ENCODE data around the gene ENOX1.
A peak's percentile ranks its signal among the peaks of the same experiment; 100 is the strongest.

Gene ENOX1

GRCh38 chr13:43374621-43375020 lies 412.2 kb downstream of the ENOX1 start:
- H3K36me3 ChIP-seq (ENCODE audit: control insufficient read depth, insufficient read depth, low read length) = no peaks in the 10 kb centered on the region
- H3K4me1 ChIP-seq (ENCODE audit: control insufficient read depth, insufficient read depth, low read length, poor library complexity, severe bottlenecking) = no peaks in the 10 kb centered on the region
- H3K4me3 ChIP-seq (ENCODE audit: extremely low read depth, insufficient read depth, low read length, poor library complexity, severe bottlenecking) = no peak overlapping the region
- no CpG with 5 or more reads among the region's 1 CpG for WGBS, 2 experiments (ENCODE audit: insufficient coverage in 2 of 2)
- H3K9me3 ChIP-seq (ENCODE audit: control insufficient read depth, low read length) = no peaks in the 10 kb centered on the region
- no peak overlapping the region for H3K27ac ChIP-seq (ENCODE audit: low read depth, low read length, severe bottlenecking)

GRCh38 chr13:43373400-43373799 lies 413.4 kb downstream of the ENOX1 start:
- Histone ChIP-seq H3K27ac (ENCODE audit: low read depth, low read length, severe bottlenecking) (no peak overlapping the region), H3K36me3 (ENCODE audit: control insufficient read depth, insufficient read depth, low read length) (no peaks in the 10 kb centered on the region), H3K4me3 (ENCODE audit: extremely low read depth, insufficient read depth, low read length, poor library complexity, severe bottlenecking) (no peak overlapping the region), H3K9me3 (ENCODE audit: control insufficient read depth, low read length) (no peaks in the 10 kb centered on the region), H3K4me1 (ENCODE audit: control insufficient read depth, insufficient read depth, low read length, poor library complexity, severe bottlenecking) (peaks cover under 1% of the 10 kb centered on the region)
- WGBS, 2 experiments (ENCODE audit: insufficient coverage in 2 of 2) = 100% methylated on average over 1 to 3 of the region's 4 CpGs

- Histone ChIP-seq H3K36me3 (ENCODE audit: control insufficient read depth, insufficient read depth, low read length) (no peaks in the 10 kb centered on the region), H3K4me3 (ENCODE audit: extremely low read depth, insufficient read depth, low read length, poor library complexity, severe bottlenecking) (no peak overlapping the region), H3K9me3 (ENCODE audit: control insufficient read depth, low read length) (no peaks in the 10 kb centered on the region), H3K4me1 (ENCODE audit: control insufficient read depth, insufficient read depth, low read length, poor library complexity, severe bottlenecking) (peaks cover 3% of the 10 kb centered on the region), H3K27ac (ENCODE audit: low read depth, low read length, severe bottlenecking) (no peak overlapping the region)
- WGBS, 2 experiments (ENCODE audit: insufficient coverage in 2 of 2) = 90 to 96% methylated on average over 3 of the region's 6 CpGs
These were observed 415.9 kb downstream of the ENOX1 start for GRCh38 chr13:43370842-43371241.

GRCh38 chr13:43369319-43369718 lies 417.5 kb downstream of the ENOX1 start:
- Histone ChIP-seq H3K4me3 (ENCODE audit: extremely low read depth, insufficient read depth, low read length, poor library complexity, severe bottlenecking) (no peak overlapping the region), H3K36me3 (ENCODE audit: control insufficient read depth, insufficient read depth, low read length) (no peaks in the 10 kb centered on the region), H3K4me1 (ENCODE audit: control insufficient read depth, insufficient read depth, low read length, poor library complexity, severe bottlenecking) (peaks cover 3% of the 10 kb centered on the region), H3K27ac (ENCODE audit: low read depth, low read length, severe bottlenecking) (no peak overlapping the region), H3K9me3 (ENCODE audit: control insufficient read depth, low read length) (no peaks in the 10 kb centered on the region)
- 73 to 96% methylated on average over 2 to 4 of the region's 4 CpGs for WGBS, 2 experiments (ENCODE audit: insufficient coverage in 2 of 2)

- Histone ChIP-seq H3K9me3 (ENCODE audit: control insufficient read depth, low read length) (no peaks in the 10 kb centered on the region), H3K4me1 (ENCODE audit: control insufficient read depth, insufficient read depth, low read length, poor library complexity, severe bottlenecking) (peaks cover 12% of the 10 kb centered on the region), H3K36me3 (ENCODE audit: control insufficient read depth, insufficient read depth, low read length) (no peaks in the 10 kb centered on the region), H3K4me3 (ENCODE audit: extremely low read depth, insufficient read depth, low read length, poor library complexity, severe bottlenecking) (no peak overlapping the region), H3K27ac (ENCODE audit: low read depth, low read length, severe bottlenecking) (peak overlapping the region; percentile 19)
- 60 to 80% methylated on average over 1 of the region's 3 CpGs for WGBS, 2 experiments (ENCODE audit: insufficient coverage in 2 of 2)
These were observed 418.8 kb downstream of the ENOX1 start for GRCh38 chr13:43368003-43368402.

- WGBS, 2 experiments (ENCODE audit: insufficient coverage in 2 of 2) = 20 to 70% methylated on average over 1 to 3 of the region's 3 CpGs
- H3K27ac ChIP-seq (ENCODE audit: low read depth, low read length, severe bottlenecking) = peak overlapping the region; percentile 83
- peaks cover 32% of the 10 kb centered on the region for H3K4me1 ChIP-seq (ENCODE audit: control insufficient read depth, insufficient read depth, low read length, poor library complexity, severe bottlenecking)
These were observed 421.8 kb downstream of the ENOX1 start for GRCh38 chr13:43365039-43365344.

GRCh38 chr13:43364210-43365038 lies 422.3 kb downstream of the ENOX1 start:
- Histone ChIP-seq H3K36me3 (ENCODE audit: control insufficient read depth, insufficient read depth, low read length) (no peaks in the 10 kb centered on the region), H3K27ac (ENCODE audit: low read depth, low read length, severe bottlenecking) (peak overlapping the region; percentile 83), H3K4me1 (ENCODE audit: control insufficient read depth, insufficient read depth, low read length, poor library complexity, severe bottlenecking) (peaks cover 38% of the 10 kb centered on the region), H3K4me3 (ENCODE audit: extremely low read depth, insufficient read depth, low read length, poor library complexity, severe bottlenecking) (no peak overlapping the region), H3K9me3 (ENCODE audit: control insufficient read depth, low read length) (no peaks in the 10 kb centered on the region)
- 75 to 80% methylated on average over 6 to 9 of the region's 10 CpGs for WGBS, 2 experiments (ENCODE audit: insufficient coverage in 2 of 2)

More at GRCh38 chr13:43365039-43365344, 421.8 kb downstream of the ENOX1 start:
- Histone ChIP-seq H3K4me3 (ENCODE audit: extremely low read depth, insufficient read depth, low read length, poor library complexity, severe bottlenecking) (no peak overlapping the region), H3K9me3 (ENCODE audit: control insufficient read depth, low read length) (no peaks in the 10 kb centered on the region), H3K36me3 (ENCODE audit: control insufficient read depth, insufficient read depth, low read length) (no peaks in the 10 kb centered on the region)

- Histone ChIP-seq H3K27ac (ENCODE audit: low read depth, low read length, severe bottlenecking) (peak overlapping the region; percentile 83), H3K36me3 (ENCODE audit: control insufficient read depth, insufficient read depth, low read length) (no peaks in the 10 kb centered on the region), H3K4me1 (ENCODE audit: control insufficient read depth, insufficient read depth, low read length, poor library complexity, severe bottlenecking) (peaks cover 42% of the 10 kb centered on the region), H3K4me3 (ENCODE audit: extremely low read depth, insufficient read depth, low read length, poor library complexity, severe bottlenecking) (no peak overlapping the region), H3K9me3 (ENCODE audit: control insufficient read depth, low read length) (no peaks in the 10 kb centered on the region)
- 86 to 100% methylated on average over 4 of the region's 5 CpGs for WGBS, 2 experiments (ENCODE audit: insufficient coverage in 2 of 2)
These were observed 423.4 kb downstream of the ENOX1 start for GRCh38 chr13:43363156-43363953.

GRCh38 chr13:43362556-43362955 lies 424.2 kb downstream of the ENOX1 start:
- Histone ChIP-seq H3K36me3 (ENCODE audit: control insufficient read depth, insufficient read depth, low read length) (no peaks in the 10 kb centered on the region), H3K4me3 (ENCODE audit: extremely low read depth, insufficient read depth, low read length, poor library complexity, severe bottlenecking) (no peak overlapping the region), H3K9me3 (ENCODE audit: control insufficient read depth, low read length) (no peaks in the 10 kb centered on the region), H3K27ac (ENCODE audit: low read depth, low read length, severe bottlenecking) (no peak overlapping the region), H3K4me1 (ENCODE audit: control insufficient read depth, insufficient read depth, low read length, poor library complexity, severe bottlenecking) (peaks cover 39% of the 10 kb centered on the region)
- 91 to 100% methylated on average over 5 to 6 of the region's 6 CpGs for WGBS, 2 experiments (ENCODE audit: insufficient coverage in 2 of 2)

GRCh38 chr13:43360892-43361610 lies 425.7 kb downstream of the ENOX1 start:
- no peak overlapping the region for H3K27ac ChIP-seq (ENCODE audit: low read depth, low read length, severe bottlenecking)
- H3K4me1 ChIP-seq (ENCODE audit: control insufficient read depth, insufficient read depth, low read length, poor library complexity, severe bottlenecking) = peaks cover 46% of the 10 kb centered on the region
- no peak overlapping the region for H3K4me3 ChIP-seq (ENCODE audit: extremely low read depth, insufficient read depth, low read length, poor library complexity, severe bottlenecking)
- no peaks in the 10 kb centered on the region for H3K9me3 ChIP-seq (ENCODE audit: control insufficient read depth, low read length)
- no peaks in the 10 kb centered on the region for H3K36me3 ChIP-seq (ENCODE audit: control insufficient read depth, insufficient read depth, low read length)
- WGBS, 2 experiments (ENCODE audit: insufficient coverage in 2 of 2) = 70 to 79% methylated on average over 3 of the region's 6 CpGs

Measured in mesodermal cell (in vitro differentiated cells).